Measurements from ENCODE around the gene MFNG.

Gene MFNG

GRCh38 chr22:37456346-37456745, 29.8 kb downstream of the MFNG start:
- DNase-seq (ENCODE audit: low read depth, low spot score), result no peak
- no peak overlapping the region for H3K27ac ChIP-seq

- H3K27ac ChIP-seq, result no peak overlapping the region
Observed at GRCh38 chr22:37455896-37456295, 30.3 kb downstream of the MFNG start.

DNA sequence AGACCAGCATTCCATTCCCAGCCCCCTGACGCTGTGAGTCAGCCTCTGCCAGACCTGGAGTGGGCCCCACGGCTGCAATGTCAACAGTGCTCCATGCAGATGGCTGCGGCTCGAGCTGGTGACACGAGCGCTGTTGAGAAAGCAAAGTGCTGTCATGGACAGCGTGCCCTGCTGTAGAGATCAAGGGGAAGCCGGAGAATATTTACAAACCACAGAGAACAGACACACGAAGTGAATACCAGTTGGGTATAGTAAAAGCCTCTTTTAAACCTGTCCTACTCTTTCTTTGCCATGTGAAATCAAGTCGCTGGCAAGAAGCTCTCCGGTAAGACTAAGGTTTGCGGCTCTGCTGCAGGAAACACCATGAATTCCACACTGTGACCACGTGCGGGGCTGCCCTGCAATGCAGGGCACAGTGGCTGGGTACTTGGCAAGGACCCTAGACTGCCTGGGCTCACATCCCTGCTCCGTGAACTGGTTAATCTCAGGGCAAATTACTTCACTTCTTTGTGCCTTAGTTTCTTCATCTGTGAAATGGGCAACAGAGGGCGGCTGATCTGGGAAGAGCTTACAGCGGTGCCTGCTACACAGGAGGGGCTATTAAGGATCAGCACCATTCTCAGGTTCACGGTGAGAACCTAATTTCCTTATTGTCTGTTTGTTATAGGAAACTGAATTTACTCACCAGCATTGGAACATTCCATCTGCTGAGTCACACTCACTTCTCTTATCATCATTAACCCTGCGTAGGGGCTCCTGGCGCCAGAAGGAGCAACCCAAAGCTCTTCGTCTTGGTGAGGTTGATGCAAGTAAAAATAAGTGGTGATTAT, 31.1 kb downstream of the MFNG start:
- peak; percentile 56 for DNase-seq (ENCODE audit: low read depth, low spot score)
- H3K27ac ChIP-seq, result peak overlapping the region; percentile 48

More at GRCh38 chr22:37455896-37456295, 30.3 kb downstream of the MFNG start:
- no peak for DNase-seq (ENCODE audit: low read depth, low spot score)

GRCh38 chr22:37453696-37454095, 32.5 kb downstream of the MFNG start:
- DNase-seq (ENCODE audit: low read depth, low spot score), result no peak
- H3K27ac ChIP-seq, result no peak overlapping the region

DNA sequence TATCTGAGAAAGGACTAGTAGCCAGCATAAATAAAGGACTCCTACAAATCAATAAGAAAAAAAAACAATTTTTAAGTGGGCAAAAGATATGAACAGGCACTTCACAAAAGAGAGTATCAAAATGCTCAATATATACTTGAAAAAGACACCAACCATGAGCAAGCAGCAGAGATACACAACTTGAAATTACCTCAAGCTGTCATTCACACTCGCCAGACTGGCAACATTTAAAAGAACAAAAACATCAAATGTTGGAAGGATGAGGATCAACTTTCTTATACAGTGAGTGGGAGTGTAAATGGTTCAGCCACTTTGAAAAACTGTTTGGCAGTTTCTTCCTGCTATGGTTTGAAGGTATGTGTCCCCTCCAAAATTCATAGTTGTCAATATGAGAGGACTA, 35.0 kb downstream of the MFNG start:
- H3K27ac ChIP-seq, result no peak overlapping the region
- no peak for DNase-seq (ENCODE audit: low read depth, low spot score)

DNA sequence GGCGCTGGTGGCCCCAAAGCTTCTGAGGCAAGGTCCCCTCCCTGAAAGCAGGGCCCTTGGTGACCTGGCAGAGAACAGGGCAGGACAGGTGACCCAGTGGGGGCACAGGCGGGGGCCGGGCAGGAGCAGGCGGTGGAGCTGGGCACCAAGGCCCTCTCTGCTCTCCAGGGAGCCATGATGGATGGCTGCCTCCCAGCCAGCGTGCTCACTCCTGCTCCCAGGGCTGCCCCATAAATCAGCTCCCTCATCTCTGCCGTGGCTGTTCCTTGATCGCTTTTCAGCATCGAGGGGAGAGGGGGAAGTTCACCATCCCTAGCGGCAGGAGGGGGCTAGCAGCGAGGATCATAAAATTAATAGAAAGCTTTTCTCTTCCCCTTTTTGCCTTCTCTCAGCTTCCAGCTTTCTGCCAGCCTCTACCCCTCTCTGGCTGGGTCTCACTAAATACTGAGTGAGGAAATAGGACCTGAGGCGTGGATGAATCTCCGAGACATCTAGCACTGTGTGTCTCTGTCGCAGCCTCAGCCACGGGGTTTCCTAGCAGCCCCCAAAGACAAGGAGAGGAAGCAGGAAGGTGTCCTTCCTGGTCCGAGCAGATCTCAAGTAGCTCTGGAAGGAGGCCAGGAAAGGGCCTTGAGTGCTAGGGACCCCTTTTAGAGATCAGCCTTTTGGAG, 36.7 kb downstream of the MFNG start:
- H3K27ac ChIP-seq, result no peak overlapping the region
- no peak for DNase-seq (ENCODE audit: low read depth, low spot score)

DNA sequence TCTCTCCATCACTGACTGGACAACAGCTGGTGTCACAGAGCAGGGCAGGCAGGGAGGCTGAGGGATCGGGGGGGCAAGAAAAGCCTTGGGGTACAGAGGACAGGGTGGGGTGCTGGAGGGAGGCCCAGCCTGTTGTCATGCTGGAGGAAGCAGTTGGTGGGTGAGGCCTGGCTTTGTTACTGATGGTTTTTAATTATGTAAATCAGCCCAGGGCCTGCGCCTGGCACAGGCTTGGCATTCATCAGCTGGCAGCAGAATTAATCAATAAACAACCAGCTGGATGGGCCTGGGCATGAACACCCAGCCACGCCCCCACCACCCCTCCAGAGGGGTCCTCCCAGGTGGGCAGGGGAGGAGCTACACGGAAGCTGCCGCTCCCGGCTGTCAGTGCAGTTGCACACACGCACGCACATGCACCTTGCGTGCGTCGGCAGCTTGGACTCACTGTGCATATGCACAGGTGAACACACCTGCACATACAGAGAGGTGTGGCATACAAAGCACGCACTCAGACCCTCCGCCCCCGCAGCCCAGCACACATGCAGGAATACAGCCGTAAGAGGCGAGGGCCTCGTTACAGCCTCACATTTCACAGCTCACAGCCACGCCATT, 37.6 kb downstream of the MFNG start:
- DNase-seq (ENCODE audit: low read depth, low spot score), result no peak
- no peak overlapping the region for H3K27ac ChIP-seq

- no peak overlapping the region for H3K27ac ChIP-seq
- DNase-seq (ENCODE audit: low read depth, low spot score), result no peak
Observed at GRCh38 chr22:37445501-37445900, 40.7 kb downstream of the MFNG start.

DNA sequence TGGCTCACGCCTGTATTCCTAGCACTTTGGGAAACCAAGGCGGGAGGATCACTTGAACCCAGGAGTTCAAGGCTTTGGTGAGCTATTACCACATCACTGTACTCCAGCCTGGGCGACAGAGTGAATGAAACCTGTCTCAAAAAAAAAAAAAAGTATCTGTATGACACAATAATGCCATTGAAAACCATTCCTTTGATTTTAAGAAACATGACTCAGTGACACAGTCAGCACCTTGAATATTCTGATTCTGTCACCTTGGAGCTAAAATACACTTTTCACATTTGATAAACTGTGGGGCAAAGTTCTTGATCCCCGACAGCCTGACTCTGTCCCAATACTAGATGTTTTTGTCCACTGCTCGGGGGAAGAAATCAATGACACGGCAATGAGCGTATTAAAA, 42.2 kb downstream of the MFNG start:
- H3K27ac ChIP-seq, result peak overlapping the region; percentile 2
- no peak for DNase-seq (ENCODE audit: low read depth, low spot score)

DNA sequence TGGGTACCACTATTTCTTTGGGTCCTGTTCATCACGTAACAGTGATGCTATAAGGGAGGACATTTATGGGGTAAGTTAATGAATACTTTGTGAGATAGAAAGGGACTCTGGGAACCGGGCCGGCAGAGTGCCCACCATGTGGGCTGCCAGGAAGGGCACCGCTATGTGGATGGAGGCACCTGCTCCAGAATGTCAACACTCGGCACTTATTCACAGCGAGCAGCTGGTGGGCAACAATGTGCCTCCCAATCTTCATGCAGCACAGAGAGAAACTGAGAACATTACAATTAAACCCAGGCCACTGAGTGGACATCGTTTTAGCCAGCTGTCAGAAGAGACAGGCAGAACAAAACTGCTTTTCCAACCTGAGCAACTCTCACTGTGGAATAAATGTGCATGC, 43.1 kb downstream of the MFNG start:
- H3K27ac ChIP-seq, result no peak overlapping the region
- no peak for DNase-seq (ENCODE audit: low read depth, low spot score)

GRCh38 chr22:37442537-37442936, 43.6 kb downstream of the MFNG start:
- no peak for DNase-seq (ENCODE audit: low read depth, low spot score)
- H3K27ac ChIP-seq, result no peak overlapping the region

DNA sequence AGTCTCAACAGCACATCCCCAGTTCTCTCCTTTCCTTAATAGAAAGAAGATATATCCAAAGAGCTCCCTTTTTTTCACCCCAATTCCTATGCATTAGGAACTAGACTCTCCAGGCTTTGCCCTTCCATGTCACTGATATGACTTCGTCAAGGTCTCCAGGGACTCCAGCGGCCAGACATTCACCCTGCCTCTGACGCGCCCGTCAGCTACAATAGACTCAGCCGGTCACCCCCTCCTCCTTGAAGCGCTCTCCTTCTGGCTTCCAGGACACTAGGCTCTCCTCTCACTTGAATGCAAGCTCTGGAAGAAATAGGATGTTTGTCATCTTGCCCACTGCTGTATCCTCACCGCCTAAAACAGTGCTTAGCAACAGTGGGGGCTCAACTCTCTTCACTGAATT, 44.0 kb downstream of the MFNG start:
- no peak overlapping the region for H3K27ac ChIP-seq
- DNase-seq (ENCODE audit: low read depth, low spot score), result no peak

DNA sequence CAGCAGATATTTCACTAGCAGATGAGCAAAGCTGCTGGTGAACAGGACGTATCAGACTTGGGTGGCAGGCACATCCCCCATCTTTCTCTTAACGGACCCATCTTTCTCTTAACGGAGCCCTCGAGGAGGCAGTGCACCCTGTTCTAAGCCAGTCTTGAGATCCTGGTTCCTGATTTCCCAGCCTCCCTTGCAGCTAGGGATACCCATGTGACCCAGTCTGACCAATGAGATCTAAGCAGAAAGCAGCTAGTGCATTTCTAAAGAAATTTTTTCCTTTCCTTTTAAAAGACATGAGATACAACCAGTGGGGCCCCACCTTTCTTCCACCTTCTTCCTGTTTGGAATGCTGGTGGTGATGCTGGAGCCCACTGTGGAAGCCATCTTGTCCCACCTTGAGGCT, 45.3 kb downstream of the MFNG start:
- no peak overlapping the region for H3K27ac ChIP-seq
- no peak for DNase-seq (ENCODE audit: low read depth, low spot score)

DNA sequence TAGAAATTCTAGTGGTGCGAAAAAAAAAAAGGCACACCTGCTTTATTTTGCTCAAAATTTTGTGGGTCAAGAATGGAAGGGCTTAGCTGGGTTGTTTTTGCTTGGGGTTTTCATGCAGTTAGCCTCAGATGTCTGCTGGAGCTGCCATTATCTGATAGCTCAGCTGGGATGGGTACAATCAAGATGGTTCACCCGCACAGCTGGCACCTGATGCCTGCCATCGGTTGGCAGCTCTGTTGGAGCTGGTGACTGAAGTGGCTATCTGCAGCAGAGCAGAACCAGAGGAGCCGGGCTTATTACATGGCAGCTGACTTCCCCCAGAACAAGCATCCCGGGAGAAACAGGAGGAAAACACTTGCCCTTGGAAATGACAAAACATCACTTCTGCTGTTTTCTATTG, 46.8 kb downstream of the MFNG start:
- H3K27ac ChIP-seq, result no peak overlapping the region
- DNase-seq (ENCODE audit: low read depth, low spot score), result no peak

DNA sequence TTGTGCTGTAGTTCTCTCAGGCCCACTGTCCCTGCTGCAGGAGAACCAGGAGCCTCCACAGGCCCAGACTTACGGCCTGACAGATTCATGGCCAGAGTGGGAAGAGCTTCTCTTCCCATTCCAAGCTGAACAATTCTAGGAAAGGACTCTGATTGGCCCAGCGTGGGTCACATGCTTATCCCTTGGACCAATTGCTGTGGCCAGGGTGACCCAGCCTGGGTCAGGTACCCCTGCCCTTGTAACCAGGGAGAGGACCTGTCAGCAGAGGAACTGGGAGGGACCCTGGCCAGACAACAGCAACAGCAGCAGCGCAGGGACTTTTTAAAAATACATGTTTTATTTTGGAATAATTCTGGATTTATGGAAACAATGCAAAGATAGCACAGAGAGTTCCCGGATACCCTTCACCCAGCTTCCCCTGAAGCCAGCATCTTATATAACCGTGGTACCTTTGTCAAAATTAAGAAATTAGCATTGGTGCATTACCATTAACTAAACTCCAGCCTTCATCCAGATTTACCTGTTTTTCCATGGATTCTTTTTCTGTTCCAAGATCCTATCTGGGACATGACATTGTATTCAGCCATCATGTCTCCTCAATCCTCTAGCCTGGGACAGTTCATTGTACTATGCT, 50.1 kb downstream of the MFNG start:
- no peak overlapping the region for H3K27ac ChIP-seq
- DNase-seq (ENCODE audit: low read depth, low spot score), result no peak

DNA sequence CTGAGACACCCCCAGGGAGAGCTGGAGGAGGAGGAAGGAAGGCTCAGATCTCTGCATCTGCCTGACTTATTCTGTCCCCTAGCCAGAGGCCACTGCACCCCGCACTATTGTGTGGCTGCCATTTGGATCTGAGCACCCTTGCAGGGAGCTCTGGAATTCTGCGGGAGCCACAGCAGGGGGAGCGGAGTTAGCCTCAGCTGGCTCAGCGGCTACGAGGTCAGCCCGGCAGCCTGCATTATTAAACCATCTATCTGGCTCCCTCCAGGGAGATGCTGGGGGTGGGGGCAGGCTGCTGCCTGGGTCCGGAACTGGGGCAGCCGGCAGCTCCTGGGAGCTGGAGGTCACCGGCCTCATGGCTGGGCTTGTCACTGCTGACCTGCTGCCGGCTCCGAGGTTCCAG, 52.4 kb downstream of the MFNG start:
- H3K27ac ChIP-seq, result no peak overlapping the region
- no peak for DNase-seq (ENCODE audit: low read depth, low spot score)

GRCh38 chr22:37432708-37433054, 53.5 kb downstream of the MFNG start:
- H3K27ac ChIP-seq, result peak overlapping the region; percentile 91
- no peak for DNase-seq (ENCODE audit: low read depth, low spot score)

DNA sequence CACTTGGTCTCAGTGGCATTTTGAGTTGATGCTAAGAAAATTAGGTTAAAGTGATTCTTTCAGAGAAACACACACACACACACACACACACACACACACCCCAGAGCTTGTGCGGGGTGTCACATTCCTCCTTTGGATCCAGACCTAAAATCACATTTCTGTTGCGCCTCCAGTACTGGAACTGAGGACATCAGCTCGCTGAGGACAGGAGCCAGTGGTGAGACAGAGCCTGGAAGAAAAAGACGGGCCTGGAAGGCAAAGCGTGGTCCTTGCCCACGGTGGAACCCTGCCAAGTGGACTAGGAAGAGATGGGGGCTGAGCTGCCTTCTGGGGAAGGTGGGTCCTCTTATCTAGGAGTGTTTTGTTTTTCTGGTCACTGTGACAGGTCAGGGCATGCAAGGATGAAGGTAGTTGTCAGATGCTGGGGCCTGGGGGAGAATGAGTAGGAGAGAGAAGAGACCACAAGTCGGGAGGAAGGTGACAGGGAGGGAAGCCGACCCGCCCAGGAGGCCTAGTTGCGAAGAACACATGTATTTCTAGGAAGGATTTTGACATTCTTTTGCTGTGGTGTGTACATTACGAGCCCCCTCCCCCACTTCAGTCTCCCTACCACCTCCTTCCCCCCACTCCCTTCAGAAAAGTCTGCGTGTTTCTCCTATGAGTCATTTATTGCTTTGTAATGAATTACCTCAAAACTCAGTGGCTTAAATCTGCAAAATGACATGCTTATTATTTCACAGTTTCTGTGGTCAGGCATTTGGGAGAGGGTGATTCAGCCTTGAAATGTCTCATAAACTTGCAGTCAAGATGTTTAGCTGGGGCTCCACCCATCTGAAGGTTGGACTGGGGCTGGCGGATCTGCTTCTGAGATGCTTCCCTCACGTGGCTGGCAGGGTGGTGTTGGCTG, 54.1 kb downstream of the MFNG start:
- peak overlapping the region; percentile 91 for H3K27ac ChIP-seq
- DNase-seq (ENCODE audit: low read depth, low spot score), result peak; percentile 94

- peak overlapping the region; percentile 91 for H3K27ac ChIP-seq
- no peak for DNase-seq (ENCODE audit: low read depth, low spot score)
Observed at GRCh38 chr22:37431366-37431765, 54.8 kb downstream of the MFNG start.

DNA sequence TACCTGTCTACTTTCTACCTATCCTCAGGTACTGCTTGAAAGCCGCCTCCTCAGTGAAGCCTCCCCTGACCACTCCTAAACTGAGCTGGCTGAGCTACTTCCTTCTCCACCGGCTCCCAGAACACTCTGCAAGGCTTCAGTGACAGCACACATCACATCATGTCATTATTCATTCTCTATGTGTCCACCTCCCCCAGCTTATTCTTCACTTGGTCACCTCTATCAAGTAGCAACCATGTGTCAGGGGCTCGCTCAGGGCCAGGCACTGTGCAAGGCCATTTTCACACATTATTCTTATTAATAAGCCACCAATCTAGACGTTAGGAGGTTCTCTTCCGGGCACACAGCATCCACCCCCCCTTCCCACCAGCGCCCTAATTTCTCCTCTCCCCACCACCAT, 55.2 kb downstream of the MFNG start:
- DNase-seq (ENCODE audit: low read depth, low spot score), result no peak
- peak overlapping the region; percentile 91 for H3K27ac ChIP-seq

Measured in epithelial cell of prostate (primary cell).